H1 (cell line): ENCODE measurements around the gene BABAM1. TPM values are rescaled to one million over a fixed set of nuclear protein-coding genes. Genes with fewer than 3 reads are reported as not detected.
A peak's percentile ranks its signal among the peaks of the same experiment; 100 is the strongest.

ENCODE experiments used
- BACH1 ChIP-seq: IDR thresholded peaks from 2 replicates; pipeline ENCODE4 v1.6.1; 2012; ENCODE audit warnings: low read length, improper control_type of control experiment
- CHD1 ChIP-seq: IDR thresholded peaks from 2 replicates; pipeline ENCODE4 v1.6.1; 2012; ENCODE audit warnings: low read depth, low read length, improper control_type of control experiment
- CHD7 ChIP-seq: fragments of 300-600 bp; sonication (generic); IDR thresholded peaks from 2 replicates; pipeline ENCODE4 v1.7.1; 2012; ENCODE audit warnings: low read length, moderate library complexity, mild to moderate bottlenecking, inconsistent platforms; ENCODE audit not compliant: insufficient replicate concordance
- CREB1 ChIP-seq: IDR thresholded peaks from 2 replicates; pipeline ENCODE4 v1.6.1; 2012; ENCODE audit warnings: inconsistent platforms
- CTBP2 ChIP-seq: IDR thresholded peaks from 2 replicates; pipeline ENCODE4 v1.7.0; 2011; ENCODE audit warnings: borderline replicate concordance, mild to moderate bottlenecking, moderate library complexity, mixed read lengths, low read length; ENCODE audit not compliant: insufficient read depth, insufficient read length
- KDM4A ChIP-seq: IDR thresholded peaks from one replicate; pipeline ENCODE4 v1.7.1; 2012; ENCODE audit warnings: low read depth, mild to moderate bottlenecking, moderate library complexity, low read length, inconsistent platforms; ENCODE audit not compliant: severe bottlenecking
- PHF8 ChIP-seq: fragments of 200-600 bp; sonication (generic); conservative IDR thresholded peaks from 2 replicates; pipeline ENCODE4 v1.7.1; 2012; ENCODE audit warnings: low read depth, mild to moderate bottlenecking, inconsistent platforms, low read length, moderate library complexity
- SUZ12 ChIP-seq: fragments of 200-600 bp; sonication (generic); IDR thresholded peaks from 2 replicates; pipeline ENCODE4 v1.6.1; 2012; ENCODE audit warnings: mild to moderate bottlenecking, inconsistent platforms, low read length, moderate library complexity, mixed read lengths
- polyA plus RNA-seq, 7 experiments: library from polyadenylated mRNA; depleted of rRNA in 3 of 7; stranded (reverse) in 5 of 7; unstranded in 2 of 7; fragments of >200 nt in 5 of 7; fragments of 200-250 nt in 2 of 7; gene quantifications; 1 replicate in 5 of 7; 2 replicates in 1 of 7; 4 replicates in 1 of 7; pipeline versions ENCODE4 v1.2.1 to v1.2.3, GENCODE V29; 2011 to 2013; ENCODE audit warnings: missing spikeins in 2 of 7, mixed read lengths in 2 of 7
- total RNA-seq: library from RNA; stranded (reverse); fragmentation: NEBNext Ultra II Directional; extraction: Animal tissue kit (Norgen Biotek cat#: 25700); gene quantifications from 2 replicates; pipeline ENCODE4 v1.2.1, GENCODE V29; 2021
- TF ChIP-seq, protein P1 (sequence below): IDR thresholded peaks from 2 replicates; pipeline ENCODE4 v1.6.1; 2012; ENCODE audit warnings: inconsistent platforms

Gene BABAM1
- total and polyA plus RNA-seq, 2 of the 8 experiments (the other 6 are each of a cell fraction or from before 2014, with no cell fraction given): 127 to 133 TPM

- TF ChIP-seq CHD7: no peak
- peak; percentile 69 for TF ChIP-seq PHF8
- TF ChIP-seq KDM4A: no peak
- no peak for TF ChIP-seq SUZ12
- no peak for TF ChIP-seq CTBP2
- TF ChIP-seq CHD1: no peak
- TF ChIP-seq BACH1: no peak
- peak; percentile 71 for TF ChIP-seq CREB1
- TF ChIP-seq, protein P1, sequence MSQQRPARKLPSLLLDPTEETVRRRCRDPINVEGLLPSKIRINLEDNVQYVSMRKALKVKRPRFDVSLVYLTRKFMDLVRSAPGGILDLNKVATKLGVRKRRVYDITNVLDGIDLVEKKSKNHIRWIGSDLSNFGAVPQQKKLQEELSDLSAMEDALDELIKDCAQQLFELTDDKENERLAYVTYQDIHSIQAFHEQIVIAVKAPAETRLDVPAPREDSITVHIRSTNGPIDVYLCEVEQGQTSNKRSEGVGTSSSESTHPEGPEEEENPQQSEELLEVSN: no peak
Measured at GRCh38 chr19:17266975-17267788, at the start of gene BABAM1 (continued).
